Measurements from ENCODE around the gene ANO1.

- no peak for TF ChIP-seq SIN3A (IDR thresholded peaks at IDR 0.05; ENCODE audit: borderline replicate concordance, low read depth, low read length)
- TF ChIP-seq CTCF (IDR thresholded peaks at IDR 0.05), result no peak
- no peak for TF ChIP-seq MAX (IDR thresholded peaks at IDR 0.05; ENCODE audit: low read depth)
Measured at GRCh38 chr11:70118642-70119041, 40.5 kb downstream of the ANO1 start.
